Adrenal gland (tissue), 12 donors: ENCODE results near the gene ZNF226. TPM values are rescaled to one million over a fixed set of nuclear protein-coding genes. Genes with fewer than 3 reads are reported as not detected.
"Not testable (repeated sequence)": the region's sequence is repeated elsewhere in the genome, so short reads cannot be mapped to it uniquely, and the experiment has no call there.

Experiments used
- DNase-seq, 7 donors: peaks; one replicate each; pipeline ENCODE4 v3.0.0-alpha.2; 2019 to 2020
- H3K27ac ChIP-seq, 5 donors: fragments of 200-600 bp; sonication (generic) in 4 of 5; 1 replicate in 3 of 5; 2 replicates in 2 of 5; pipeline versions ENCODE4 v1.5.1 to v1.8.0; 2016 to 2020; ENCODE audit warnings: mild to moderate bottlenecking in 1 of 5
- H3K27me3 ChIP-seq: fragments of 200-600 bp; 2 replicates; pipeline ENCODE4 v1.8.0; 2021
- H3K36me3 ChIP-seq, 2 donors: fragments of 200-600 bp; replicated peaks in 1 of 2; 1 replicate in 1 of 2; 2 replicates in 1 of 2; pipeline versions ENCODE4 v1.5.1 to v1.8.0; 2018 to 2022
- H3K4me1 ChIP-seq, 2 donors: fragments of 200-600 bp; replicated peaks in 1 of 2; 1 replicate in 1 of 2; 2 replicates in 1 of 2; pipeline versions ENCODE4 v1.5.1 to v1.8.0; 2018 to 2021
- H3K4me3 ChIP-seq, 4 donors: fragments of 200-600 bp; sonication (generic) in 3 of 4; one replicate each; pipeline ENCODE4 v1.5.1; 2016 to 2018
- H3K9me3 ChIP-seq, 3 donors: fragments of 200-600 bp; sonication (generic) in 1 of 3; replicated peaks in 1 of 3; 1 replicate in 2 of 3; 2 replicates in 1 of 3; pipeline versions ENCODE4 v1.5.1 to v1.8.0; 2016 to 2021
- CTCF ChIP-seq, 6 experiments: fragments of 450-650 bp in 4 of 6; fragments of 200-600 bp in 2 of 6; sonication (generic) in 1 of 6; IDR thresholded peaks; 1 replicate in 5 of 6; 2 replicates in 1 of 6; pipeline versions ENCODE4 v1.5.1 to v1.8.0; 2016 to 2021; ENCODE audit warnings: antibody characterized with exemption in 6 of 6, mild to moderate bottlenecking in 2 of 6, moderate library complexity in 1 of 6
- POLR2A ChIP-seq, 2 donors: fragments of 450-650 bp; IDR thresholded peaks; one replicate each; pipeline ENCODE4 v1.6.1; 2017; ENCODE audit warnings: antibody characterized with exemption in 2 of 2, mild to moderate bottlenecking in 2 of 2, moderate library complexity in 1 of 2
- WGBS, 4 donors: extraction: QIAGEN DNeasy Blood & Tissue Kit in 2 of 4; methylation state at CpG; one replicate each; pipeline versions ENCODE4 v1.1.5 to v1.1.7; 2013 to 2017; 5-methylcytosine and 5-hydroxymethylcytosine counted together
- intact Hi-C, 2 donors: fragments of 100-400 bp; cut with DNase I; formaldehyde crosslinking; loops; one replicate each; pipeline versions ENCODE4 v1.14.1 to v1.15.0; 2022 to 2023
- polyA plus RNA-seq, 3 donors: library from polyadenylated mRNA; stranded (reverse); fragments of 200-250 nt in 2 of 3; fragments of 350-450 nt in 1 of 3; fragmentation: Illumina TruSeq in 1 of 3; extraction: RNeasy Lipid Tissue Mini Kit (QIAGEN cat#74804) in 1 of 3; gene quantifications; one replicate each; pipeline ENCODE4 v1.2.3, GENCODE V29; 2013 to 2014
- total RNA-seq, 9 donors: library from RNA; depleted of rRNA in 4 of 9; stranded (reverse); fragments of >200 nt in 4 of 9; fragments of 120-200 nt in 1 of 9; fragmentation: NEBNext Ultra II Directional in 1 of 9; extraction: Animal tissue kit (Norgen Biotek cat#: 25700) in 1 of 9; gene quantifications; one replicate each; pipeline versions ENCODE4 v1.1.0 to v1.2.4, GENCODE V29; 2013 to 2023
- donor health status: healthy with polysubstance abuse.
- donor health status: Bipolar disorder and iron deficiency.
- donor health status: DM: yes; HTN: yes; CAD: no.
- donor health status: DM: no; HTN: no; CAD: no.
- donor health status: DM: no; HTN: no; CAD: no.
- donor health status: DM: yes; HTN: yes; CAD: no.

Gene ZNF226
- total and polyA plus RNA-seq, 12 donors = 18.9 to 97.7 (median 46.8) TPM

- Histone ChIP-seq H3K4me3 (peak overlapping the region in 1 of 4 donors; percentile 22), H3K27me3 (no peaks in the 10 kb centered on the region), H3K9me3 (peaks cover 0 to 41% (median 0%) of the 10 kb centered on the region in 3 donors), H3K27ac (no peak overlapping the region), H3K4me1 (no peaks in the 10 kb centered on the region), H3K36me3 (peaks cover 0 to 41% of the 10 kb centered on the region in 2 donors)
- intact Hi-C loops = no loop called here
- DNase-seq = no peak
- TF ChIP-seq CTCF (IDR thresholded peaks at IDR 0.05) (no peak), POLR2A (IDR thresholded peaks at IDR 0.05) (no peak)
- WGBS, 4 donors = 94 to 98% (median 95%) methylated on average over 2 of the region's 2 CpGs
These were observed 8.4 kb upstream of the ZNF226 start for GRCh38 chr19:44156475-44156874.

GRCh38 chr19:44163789-44164188 is 1.1 kb upstream of the ZNF226 start:
- H3K27ac ChIP-seq = no peak overlapping the region
- WGBS, 4 donors = 92 to 95% (median 93%) methylated on average over 2 of the region's 2 CpGs
- intact Hi-C loops = no loop called here
- no peak for DNase-seq
- peaks cover 0 to 6% of the 10 kb centered on the region in 2 donors for H3K36me3 ChIP-seq
- TF ChIP-seq POLR2A (IDR thresholded peaks at IDR 0.05) (no peak), CTCF (IDR thresholded peaks at IDR 0.05) (no peak)
- H3K27me3 ChIP-seq = no peaks in the 10 kb centered on the region
- H3K9me3 ChIP-seq = peaks cover 0 to 5% (median 0%) of the 10 kb centered on the region in 3 donors
- peaks cover 10 to 17% of the 10 kb centered on the region in 2 donors for H3K4me1 ChIP-seq
- no peak overlapping the region for H3K4me3 ChIP-seq

- no peaks in the 10 kb centered on the region for H3K9me3 ChIP-seq
- peak overlapping the region in 3 of 5 donors; percentile 82 to 92 (median 89) for H3K27ac ChIP-seq
- H3K36me3 ChIP-seq = peaks cover 0 to 6% of the 10 kb centered on the region in 2 donors
- intact Hi-C loops = no loop called here
- TF ChIP-seq CTCF (IDR thresholded peaks at IDR 0.05) (no peak), POLR2A (IDR thresholded peaks at IDR 0.05) (no peak)
- DNase-seq = no peak
- H3K4me1 ChIP-seq = peaks cover 10 to 17% of the 10 kb centered on the region in 2 donors
- 51 to 67% (median 63%) methylated on average over 3 of the region's 3 CpGs for WGBS, 4 donors
- H3K27me3 ChIP-seq = no peaks in the 10 kb centered on the region
- peak overlapping the region in 2 of 4 donors; percentile 62 to 72 for H3K4me3 ChIP-seq
These were observed 600 bp upstream of the ZNF226 start for GRCh38 chr19:44164327-44164672.

GRCh38 chr19:44170660-44171059 is 5.8 kb downstream of the ZNF226 start:
- intact Hi-C loops, DNase-seq, H3K4me3 ChIP-seq, H3K27me3 ChIP-seq, H3K27ac ChIP-seq, H3K4me1 ChIP-seq: not testable (repeated sequence)
- Histone ChIP-seq H3K36me3 (peaks cover 0 to 67% of the 10 kb centered on the region in 2 donors), H3K9me3 (peaks cover 3 to 17% (median 12%) of the 10 kb centered on the region in 3 donors)
- 90 to 100% (median 98%) methylated on average over 6 of the region's 6 CpGs for WGBS, 4 donors

GRCh38 chr19:44176590-44176989 is 11.7 kb downstream of the ZNF226 start:
- H3K36me3 ChIP-seq = peaks cover 0 to 53% of the 10 kb centered on the region in 2 donors
- H3K27ac ChIP-seq = no peak overlapping the region
- WGBS, 4 donors = 92 to 98% (median 97%) methylated on average over 3 of the region's 3 CpGs
- peak overlapping the region in 1 of 4 donors; percentile 29 for H3K4me3 ChIP-seq
- peaks cover 7 to 71% (median 12%) of the 10 kb centered on the region in 3 donors for H3K9me3 ChIP-seq
- TF ChIP-seq CTCF (IDR thresholded peaks at IDR 0.05) = no peak
- TF ChIP-seq POLR2A (IDR thresholded peaks at IDR 0.05) = no peak
- intact Hi-C loops = no loop called here
- H3K27me3 ChIP-seq = no peaks in the 10 kb centered on the region
- DNase-seq = no peak
- no peaks in the 10 kb centered on the region for H3K4me1 ChIP-seq
